Measurements from ENCODE around the gene CLEC19A.

DNA sequence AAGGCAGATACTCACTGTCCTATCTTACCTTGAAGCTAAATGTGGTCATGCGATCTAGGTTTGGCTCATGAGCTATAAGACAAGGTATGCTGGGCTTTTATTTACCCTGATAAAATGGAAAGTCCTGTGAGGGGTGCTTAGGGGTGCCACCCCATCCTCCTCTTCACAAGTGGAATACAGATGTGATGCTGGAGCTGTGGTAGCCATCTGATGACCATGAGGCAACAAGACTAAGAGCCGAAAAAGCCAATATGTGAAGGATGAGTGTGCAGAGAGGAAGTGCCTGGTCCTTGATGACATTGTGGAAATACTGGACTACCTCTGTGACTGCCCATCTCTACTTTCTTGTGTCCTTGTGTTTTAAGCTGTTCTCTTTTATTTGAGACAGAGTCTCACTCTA is 74.0 kb downstream of the CLEC19A start:
- TF ChIP-seq SPI1 (IDR thresholded peaks at IDR 0.05; ENCODE audit: low read depth, low read length) (no peak), POU2F2 (IDR thresholded peaks at IDR 0.05; ENCODE audit: low read depth, low read length) (no peak), PAX5 (IDR thresholded peaks at IDR 0.05; ENCODE audit: insufficient read depth, low read length, severe bottlenecking) (no peak), TAF1 (IDR thresholded peaks at IDR 0.05; ENCODE audit: low read depth, low read length) (no peak)

All from GM12891 (cell line).